RWPE1 (cell line): Measurements from ENCODE around the gene RAB22A.
A peak's percentile ranks its signal among the peaks of the same experiment; 100 is the strongest.

ENCODE experiments used
- CTCF ChIA-PET: fragments of 350-600 bp; sonication (Branson Sonifier 250); formaldehyde crosslinking; extraction: SDS; loops from one replicate; lab custom pipeline; 2021; lab: Yijun Ruan, JAX
- POLR2A ChIA-PET: fragments of 400-600 bp; formaldehyde crosslinking; extraction: SDS; loops from one replicate; lab custom pipeline; 2020; ENCODE audit warnings: antibody characterized with exemption; ENCODE audit not compliant: low non-redundant PET; lab: Yijun Ruan, JAX
- DNase-seq: peaks from one replicate; pipeline ENCODE4 v3.0.0; 2012; ENCODE audit warnings: low spot score
- H3K27ac ChIP-seq: fragments of 450-650 bp; 2 replicates; pipeline ENCODE4 v1.5.1; 2017
- TF ChIP-seq, protein P1 (sequence below): fragments of 450-650 bp; conservative IDR thresholded peaks from 2 replicates; pipeline ENCODE4 v1.5.1; 2017; ENCODE audit warnings: low read depth, mild to moderate bottlenecking

RAB22A gene, protein sequence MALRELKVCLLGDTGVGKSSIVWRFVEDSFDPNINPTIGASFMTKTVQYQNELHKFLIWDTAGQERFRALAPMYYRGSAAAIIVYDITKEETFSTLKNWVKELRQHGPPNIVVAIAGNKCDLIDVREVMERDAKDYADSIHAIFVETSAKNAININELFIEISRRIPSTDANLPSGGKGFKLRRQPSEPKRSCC

DNA sequence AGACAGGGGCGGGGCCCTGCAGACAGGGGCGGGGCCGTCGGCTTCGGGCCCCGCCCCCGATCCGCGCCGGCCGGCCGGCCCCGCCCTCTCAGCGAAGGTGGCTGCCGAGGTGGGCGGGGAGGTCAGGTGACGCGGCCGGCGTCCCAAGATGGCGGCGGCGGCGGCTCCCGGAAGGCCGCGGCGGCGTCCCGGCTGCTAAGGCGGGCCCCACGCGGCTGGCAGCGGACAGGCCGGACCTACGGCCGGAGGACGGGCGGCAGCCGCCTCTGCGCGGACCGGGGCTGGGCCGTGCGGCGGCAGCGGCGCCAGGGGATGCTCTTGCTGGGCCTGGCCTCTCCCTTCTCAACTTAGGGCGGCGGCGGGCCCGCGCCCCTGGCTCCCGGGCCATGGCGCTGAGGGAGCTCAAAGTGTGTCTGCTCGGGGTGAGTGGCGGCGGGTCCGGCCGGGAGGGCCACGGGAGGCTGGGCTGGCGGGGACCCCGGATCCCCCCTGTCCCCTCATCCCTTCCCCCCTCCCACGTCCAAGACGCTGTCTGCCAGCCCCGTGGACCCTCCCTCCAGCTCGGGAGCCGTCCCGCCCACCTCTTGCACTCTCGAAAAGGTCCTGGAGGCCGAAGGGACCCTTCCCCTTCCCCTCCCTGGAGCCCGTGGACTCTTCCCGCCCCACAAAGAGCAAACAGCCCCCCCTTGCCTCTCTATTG, at the start of gene RAB22A:
Gene RAB22A (plus strand): TSS at position 125 of the 700 bp plus-strand sequence. CDS start 262 bp downstream, at position 387.
- H3K27ac ChIP-seq, result peak within 1 kb of the TSS; percentile 84
- TF ChIP-seq, protein P1, sequence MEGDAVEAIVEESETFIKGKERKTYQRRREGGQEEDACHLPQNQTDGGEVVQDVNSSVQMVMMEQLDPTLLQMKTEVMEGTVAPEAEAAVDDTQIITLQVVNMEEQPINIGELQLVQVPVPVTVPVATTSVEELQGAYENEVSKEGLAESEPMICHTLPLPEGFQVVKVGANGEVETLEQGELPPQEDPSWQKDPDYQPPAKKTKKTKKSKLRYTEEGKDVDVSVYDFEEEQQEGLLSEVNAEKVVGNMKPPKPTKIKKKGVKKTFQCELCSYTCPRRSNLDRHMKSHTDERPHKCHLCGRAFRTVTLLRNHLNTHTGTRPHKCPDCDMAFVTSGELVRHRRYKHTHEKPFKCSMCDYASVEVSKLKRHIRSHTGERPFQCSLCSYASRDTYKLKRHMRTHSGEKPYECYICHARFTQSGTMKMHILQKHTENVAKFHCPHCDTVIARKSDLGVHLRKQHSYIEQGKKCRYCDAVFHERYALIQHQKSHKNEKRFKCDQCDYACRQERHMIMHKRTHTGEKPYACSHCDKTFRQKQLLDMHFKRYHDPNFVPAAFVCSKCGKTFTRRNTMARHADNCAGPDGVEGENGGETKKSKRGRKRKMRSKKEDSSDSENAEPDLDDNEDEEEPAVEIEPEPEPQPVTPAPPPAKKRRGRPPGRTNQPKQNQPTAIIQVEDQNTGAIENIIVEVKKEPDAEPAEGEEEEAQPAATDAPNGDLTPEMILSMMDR, result no peak
- ChIA-PET CTCF (no interaction called here), POLR2A (interaction anchor here (0.6 to 0.7 kb wide), 2 partner anchors 126 to 341 kb away, joined by 3 to 4 read pairs; no protein-coding TSS in a partner anchor)
- peak; percentile 96 for DNase-seq

DNA sequence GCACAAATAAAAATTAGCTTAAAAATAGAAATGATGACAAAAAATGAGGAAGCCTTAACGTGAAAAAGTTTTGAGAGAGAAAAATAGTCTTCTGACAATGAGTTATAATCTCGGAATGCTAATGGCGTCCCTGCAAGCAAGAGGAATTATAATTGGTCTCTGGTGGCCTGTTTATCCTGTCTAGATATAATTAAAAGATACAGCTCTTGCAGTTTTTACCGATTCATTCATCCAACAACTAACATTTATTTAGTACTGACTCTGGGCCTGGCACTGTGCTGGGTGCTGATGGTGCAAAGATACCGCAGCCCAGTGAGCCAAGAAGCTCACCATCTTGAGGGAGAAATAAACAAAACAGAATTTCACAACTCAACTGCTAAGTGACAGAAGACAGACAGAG, 49.5 kb upstream of the RAB22A start:
- H3K27ac ChIP-seq, result no peak overlapping the region
- ChIA-PET POLR2A (no interaction called here), CTCF (interaction anchor here (0.6 kb wide), 1 partner anchor 362 kb away, joined by 3 read pairs; no protein-coding TSS in a partner anchor)
- no peak for DNase-seq
- TF ChIP-seq, protein P1, result no peak

GRCh38 chr20:58261660-58262059, 47.9 kb upstream of the RAB22A start:
- POLR2A ChIA-PET, result no interaction called here
- no peak overlapping the region for H3K27ac ChIP-seq
- CTCF ChIA-PET, result no interaction called here
- TF ChIP-seq, protein P1, result no peak
- no peak for DNase-seq

- CTCF ChIA-PET, result interaction anchor here (0.6 kb wide), 1 partner anchor 28 kb away, joined by 4 read pairs; no protein-coding TSS in a partner anchor
- POLR2A ChIA-PET, result no interaction called here
- no peak overlapping the region for H3K27ac ChIP-seq
- TF ChIP-seq, protein P1, result no peak
- DNase-seq, result peak; percentile 58
These were observed 45.2 kb upstream of the RAB22A start for GRCh38 chr20:58264271-58264670.

- POLR2A ChIA-PET, result no interaction called here
- no peak for DNase-seq
- CTCF ChIA-PET, result interaction anchor here (0.6 to 1.2 kb wide), 3 partner anchors 105 to 1146 kb away, joined by 3 to 7 read pairs (median 4); no protein-coding TSS in a partner anchor
- no peak overlapping the region for H3K27ac ChIP-seq
- TF ChIP-seq, protein P1, result no peak
These were observed 41.9 kb upstream of the RAB22A start for GRCh38 chr20:58267389-58268215.

DNA sequence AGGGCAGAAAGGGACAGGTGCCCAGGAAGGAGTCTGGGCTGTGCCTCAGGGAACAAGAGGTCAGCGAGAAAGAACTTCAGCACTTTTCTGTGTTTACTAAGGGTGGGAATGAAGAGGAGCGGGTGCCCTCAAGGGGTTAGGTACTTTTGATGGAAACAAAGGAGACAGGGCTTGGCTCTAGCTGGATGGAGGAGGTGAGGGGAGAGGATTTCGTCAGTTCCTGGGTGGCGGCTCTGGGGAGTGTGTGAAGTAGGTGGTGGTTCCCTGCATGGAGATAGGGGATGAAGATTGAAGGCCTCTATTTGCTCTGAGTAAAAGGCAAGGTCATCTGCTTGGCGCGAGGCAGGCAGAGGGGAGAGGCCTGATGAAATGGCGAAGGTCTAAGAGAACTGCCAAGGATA, 41.1 kb upstream of the RAB22A start:
- ChIA-PET CTCF (interaction anchor here (0.5 kb wide), 1 partner anchor 8 kb away, joined by 3 read pairs; no protein-coding TSS in a partner anchor), POLR2A (no interaction called here)
- no peak for DNase-seq
- no peak overlapping the region for H3K27ac ChIP-seq
- TF ChIP-seq, protein P1, result no peak
